H1 (cell line): ENCODE data around the gene KRT75.

Experiments used
- ATF2 ChIP-seq: IDR thresholded peaks from 2 replicates; pipeline ENCODE4 v1.6.1; 2012; ENCODE audit warnings: low read length, inconsistent platforms
- CTCF ChIP-seq, 3 experiments: IDR thresholded peaks; 1 replicate in 2 of 3; 2 replicates in 1 of 3; pipeline versions ENCODE4 v1.5.1 to v1.6.1; 2011; ENCODE audit warnings: low read length in 3 of 3, mild to moderate bottlenecking in 3 of 3, inconsistent platforms in 2 of 3, low read depth in 1 of 3, moderate library complexity in 1 of 3; ENCODE audit not compliant: insufficient read depth in 1 of 3; ENCODE audit errors: control extremely low read depth in 1 of 3
- E2F6 ChIP-seq: IDR thresholded peaks from 2 replicates; pipeline ENCODE4 v1.6.1; 2012; ENCODE audit warnings: inconsistent platforms
- EGR1 ChIP-seq: IDR thresholded peaks from 2 replicates; pipeline ENCODE4 v1.6.1; 2011; ENCODE audit warnings: low read depth, low read length, borderline replicate concordance
- POLR2A ChIP-seq, 2 experiments: IDR thresholded peaks; 1 replicate in 1 of 2; 2 replicates in 1 of 2; pipeline ENCODE4 v1.6.1; 2011; ENCODE audit warnings: low read depth in 2 of 2, low read length in 2 of 2, mild to moderate bottlenecking in 2 of 2; ENCODE audit errors: control extremely low read depth in 1 of 2
- POLR2AphosphoS5 ChIP-seq: IDR thresholded peaks from 2 replicates; pipeline ENCODE4 v1.6.1; 2011; ENCODE audit warnings: low read depth, low read length

- no peak for TF ChIP-seq CTCF (IDR thresholded peaks at IDR 0.05; ENCODE audit: control extremely low read depth in 1 of 3, insufficient read depth in 1 of 3, low read depth in 1 of 3, low read length in 3 of 3)
- no peak for TF ChIP-seq POLR2A (IDR thresholded peaks at IDR 0.05; ENCODE audit: control extremely low read depth in 1 of 2, low read depth in 2 of 2, low read length in 2 of 2)
- no peak for TF ChIP-seq EGR1
- TF ChIP-seq POLR2AphosphoS5 = no peak
- no peak for TF ChIP-seq E2F6
- TF ChIP-seq ATF2 = no peak
These were observed 20.4 kb upstream of the KRT75 start for GRCh38 chr12:52454411-52455201.
